Smooth muscle cell (in vitro differentiated cells): ENCODE results near the gene NAT9. TPM values are rescaled to one million over a fixed set of nuclear protein-coding genes. Genes with fewer than 3 reads are reported as not detected.

Experiments used
- DNase-seq: peaks from one replicate; lab custom pipeline; 2025; ENCODE audit not compliant: unreplicated experiment; lab: John Stamatoyannopoulos, UW
- H2AFZ ChIP-seq: fragments of 200-600 bp; sonication (generic); 2 replicates; pipeline ENCODE4 v1.6.0; 2016; ENCODE audit warnings: antibody characterized with exemption, low read depth, mild to moderate bottlenecking
- H3F3A ChIP-seq: fragments of 200-600 bp; sonication (generic); 2 replicates; pipeline ENCODE4 v1.6.0; 2017; ENCODE audit warnings: antibody characterized with exemption, low read depth
- H3K27ac ChIP-seq: fragments of 200-600 bp; sonication (generic); 2 replicates; pipeline ENCODE4 v1.5.1; 2016; ENCODE audit warnings: low read depth, mild to moderate bottlenecking
- H3K27me3 ChIP-seq: fragments of 200-600 bp; sonication (generic); 2 replicates; pipeline ENCODE4 v1.6.1; 2016; ENCODE audit warnings: low read depth, mild to moderate bottlenecking
- H3K36me3 ChIP-seq: fragments of 200-600 bp; sonication (generic); 2 replicates; pipeline ENCODE4 v1.5.1; 2016; ENCODE audit warnings: low read depth
- H3K4me1 ChIP-seq: fragments of 200-600 bp; sonication (generic); 2 replicates; pipeline ENCODE4 v1.5.1; 2016; ENCODE audit warnings: low read depth
- H3K4me2 ChIP-seq: fragments of 200-600 bp; sonication (generic); 2 replicates; pipeline ENCODE4 v1.6.0; 2016; ENCODE audit warnings: mild to moderate bottlenecking
- H3K4me3 ChIP-seq: fragments of 200-600 bp; sonication (generic); 2 replicates; pipeline ENCODE4 v1.5.1; 2016; ENCODE audit warnings: mild to moderate bottlenecking
- H3K79me2 ChIP-seq: fragments of 200-600 bp; sonication (generic); 2 replicates; pipeline ENCODE4 v1.6.0; 2016; ENCODE audit warnings: low read depth, mild to moderate bottlenecking
- H3K9ac ChIP-seq: fragments of 200-600 bp; sonication (generic); 2 replicates; pipeline ENCODE4 v1.6.0; 2016; ENCODE audit warnings: low read depth
- H3K9me3 ChIP-seq: fragments of 200-600 bp; sonication (generic); replicated peaks from 2 replicates; pipeline ENCODE4 v1.5.1; 2016; ENCODE audit warnings: low read depth
- H4K20me1 ChIP-seq: fragments of 200-600 bp; sonication (generic); 2 replicates; pipeline ENCODE4 v1.6.0; 2016; ENCODE audit warnings: low read depth
- WGBS: methylation state at CpG from one replicate; pipeline ENCODE4 v1.1.7; 2016; ENCODE audit warnings: low lambda C conversion rate; 5-methylcytosine and 5-hydroxymethylcytosine counted together
- polyA plus RNA-seq: library from polyadenylated mRNA; unstranded; fragments of >200 nt; fragmentation: Nextera tagmentation; extraction: Ambion mirVana; gene quantifications from 2 replicates; pipeline ENCODE4 v1.2.1, GENCODE V29; 2016
- total RNA-seq: library from RNA; depleted of rRNA; stranded (reverse); fragments of >200 nt; gene quantifications from 2 replicates; pipeline ENCODE4 v1.2.3, GENCODE V29; 2014
- TF ChIP-seq, protein P1 (sequence below): fragments of 200-600 bp; sonication (generic); IDR thresholded peaks from 2 replicates; pipeline ENCODE4 v1.5.1; 2017; ENCODE audit warnings: borderline replicate concordance, mild to moderate bottlenecking, antibody characterized with exemption; ENCODE audit not compliant: insufficient read depth, poor library complexity, severe bottlenecking

The NAT9 gene
- total and polyA plus RNA-seq, 2 experiments from 2014 or later, result 21.4 to 42.5 TPM

DNA sequence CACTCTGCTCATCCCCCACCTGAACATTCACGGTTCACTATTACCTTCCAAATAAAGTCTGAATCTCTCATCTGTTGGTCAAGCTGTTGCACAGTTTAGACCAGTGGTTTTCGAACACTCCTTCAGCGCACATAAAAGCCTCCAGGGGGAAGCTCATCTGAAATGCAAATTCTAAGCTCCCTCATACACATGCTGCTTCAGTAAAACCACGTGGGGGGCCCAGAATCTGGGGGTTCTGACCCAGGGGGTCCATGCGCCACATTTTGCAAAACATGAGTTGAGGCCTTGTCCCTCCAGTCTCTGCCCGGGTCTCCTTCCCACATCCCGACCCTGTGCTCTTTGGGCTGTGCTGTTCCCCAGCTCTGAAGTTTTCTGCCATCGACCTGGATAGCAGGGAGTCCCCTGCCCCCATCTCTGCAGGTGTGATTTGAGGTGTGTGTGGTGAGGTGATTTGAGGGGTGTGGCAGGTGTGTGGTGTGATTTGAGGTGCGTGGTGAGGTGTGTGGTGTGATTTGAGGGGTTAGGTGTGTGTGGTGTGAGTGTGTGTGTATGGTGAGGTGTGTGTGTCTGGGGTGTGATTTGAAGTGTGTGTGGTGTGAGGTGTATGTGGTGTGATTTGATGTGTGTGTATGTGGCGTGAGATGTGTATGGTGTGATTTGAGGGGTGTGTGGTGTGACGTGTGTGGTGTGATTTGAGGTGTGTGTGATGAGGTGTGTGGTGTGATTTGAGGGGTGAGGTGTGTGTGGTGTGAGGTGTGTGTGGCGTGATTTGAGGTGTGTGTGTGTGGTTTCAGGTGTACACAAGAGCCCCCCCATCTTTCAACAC, 43.9 kb downstream of the NAT9 start:
- no peak overlapping the region for H3K27ac ChIP-seq
- H3K79me2 ChIP-seq, result no peaks in the 10 kb centered on the region
- H4K20me1 ChIP-seq, result no peaks in the 10 kb centered on the region
- DNase-seq, result no peak
- no peak overlapping the region for H3K9ac ChIP-seq
- H2AFZ ChIP-seq, result no peak overlapping the region
- TF ChIP-seq, protein P1, sequence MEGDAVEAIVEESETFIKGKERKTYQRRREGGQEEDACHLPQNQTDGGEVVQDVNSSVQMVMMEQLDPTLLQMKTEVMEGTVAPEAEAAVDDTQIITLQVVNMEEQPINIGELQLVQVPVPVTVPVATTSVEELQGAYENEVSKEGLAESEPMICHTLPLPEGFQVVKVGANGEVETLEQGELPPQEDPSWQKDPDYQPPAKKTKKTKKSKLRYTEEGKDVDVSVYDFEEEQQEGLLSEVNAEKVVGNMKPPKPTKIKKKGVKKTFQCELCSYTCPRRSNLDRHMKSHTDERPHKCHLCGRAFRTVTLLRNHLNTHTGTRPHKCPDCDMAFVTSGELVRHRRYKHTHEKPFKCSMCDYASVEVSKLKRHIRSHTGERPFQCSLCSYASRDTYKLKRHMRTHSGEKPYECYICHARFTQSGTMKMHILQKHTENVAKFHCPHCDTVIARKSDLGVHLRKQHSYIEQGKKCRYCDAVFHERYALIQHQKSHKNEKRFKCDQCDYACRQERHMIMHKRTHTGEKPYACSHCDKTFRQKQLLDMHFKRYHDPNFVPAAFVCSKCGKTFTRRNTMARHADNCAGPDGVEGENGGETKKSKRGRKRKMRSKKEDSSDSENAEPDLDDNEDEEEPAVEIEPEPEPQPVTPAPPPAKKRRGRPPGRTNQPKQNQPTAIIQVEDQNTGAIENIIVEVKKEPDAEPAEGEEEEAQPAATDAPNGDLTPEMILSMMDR, result no peak
- H3K36me3 ChIP-seq, result no peaks in the 10 kb centered on the region
- H3K9me3 ChIP-seq, result no peaks in the 10 kb centered on the region
- H3K4me2 ChIP-seq, result no peak overlapping the region
- no peaks in the 10 kb centered on the region for H3F3A ChIP-seq
- 83% methylated on average over 11 of the region's 12 CpGs for WGBS
- peaks cover 38% of the 10 kb centered on the region for H3K27me3 ChIP-seq
- H3K4me1 ChIP-seq, result no peaks in the 10 kb centered on the region
- no peak overlapping the region for H3K4me3 ChIP-seq

DNA sequence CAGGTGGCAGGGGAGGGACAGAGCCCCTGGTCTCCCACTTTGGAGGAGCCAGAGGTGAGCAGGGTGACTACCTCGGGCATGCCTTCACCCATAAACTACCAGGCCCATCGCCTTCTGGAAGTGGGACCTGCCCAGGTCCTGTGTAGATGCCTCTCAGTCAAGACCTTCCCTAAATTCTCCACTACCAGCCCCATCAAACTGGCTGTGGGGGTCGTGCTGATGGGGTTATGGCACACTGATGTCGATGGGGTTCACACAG, 44.9 kb downstream of the NAT9 start:
- Histone ChIP-seq H3K4me1 (no peaks in the 10 kb centered on the region), H3K4me3 (no peak overlapping the region), H3K9me3 (no peaks in the 10 kb centered on the region), H3K27me3 (peaks cover 28% of the 10 kb centered on the region), H3K4me2 (no peak overlapping the region), H4K20me1 (no peaks in the 10 kb centered on the region), H3K9ac (no peak overlapping the region), H3K27ac (no peak overlapping the region), H3F3A (no peaks in the 10 kb centered on the region), H3K79me2 (no peaks in the 10 kb centered on the region), H3K36me3 (no peaks in the 10 kb centered on the region), H2AFZ (no peak overlapping the region)
- no peak for DNase-seq
- TF ChIP-seq, protein P1, result no peak
- 71% methylated on average over 4 of the region's 4 CpGs for WGBS

DNA sequence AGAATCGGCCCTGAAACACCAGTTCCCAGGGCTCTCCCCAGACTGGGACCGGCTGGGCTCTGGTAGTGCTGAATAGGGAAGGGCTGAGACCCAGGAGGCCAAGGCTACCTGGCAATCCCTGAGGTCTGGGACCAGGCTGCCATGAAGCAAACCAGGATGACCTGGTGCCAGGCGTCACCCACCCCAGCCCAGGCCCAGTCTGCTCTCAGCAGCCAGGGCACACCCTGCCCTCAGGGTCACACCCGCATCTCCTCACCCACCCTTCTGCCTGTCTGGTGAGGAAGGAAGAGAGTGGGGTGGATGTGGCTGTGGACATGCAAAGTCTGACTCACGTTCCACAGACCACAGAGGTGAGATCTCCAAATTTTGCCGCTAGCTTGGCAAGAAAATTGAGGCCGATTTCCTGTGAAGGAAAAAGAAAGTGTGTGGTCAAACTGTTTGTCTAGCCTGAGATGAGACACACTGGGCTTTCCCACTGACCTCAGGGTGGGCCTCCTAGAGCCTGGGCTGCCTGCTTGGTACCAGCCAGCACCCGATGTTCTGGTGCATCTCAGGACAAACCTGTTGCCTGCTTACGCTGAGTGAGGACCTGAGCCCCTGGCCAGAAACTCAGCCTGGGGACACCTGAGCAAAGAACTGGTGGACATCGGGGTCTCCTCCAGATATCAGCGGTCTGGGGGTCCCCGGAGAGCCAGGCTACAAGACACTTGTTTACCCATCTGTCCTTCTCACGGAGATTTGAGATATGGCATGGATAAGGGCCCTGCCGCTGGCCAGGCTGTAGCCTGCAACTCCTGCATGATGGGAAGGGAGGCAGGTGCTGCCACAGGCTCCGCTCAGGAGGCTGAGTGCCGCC, 45.4 kb downstream of the NAT9 start:
- Histone ChIP-seq H3K36me3 (no peaks in the 10 kb centered on the region), H3K27ac (no peak overlapping the region), H3K79me2 (no peaks in the 10 kb centered on the region), H2AFZ (no peak overlapping the region), H3K4me2 (no peak overlapping the region), H3K9ac (no peak overlapping the region), H3K9me3 (no peaks in the 10 kb centered on the region), H3K4me1 (no peaks in the 10 kb centered on the region), H3K27me3 (peaks cover 23% of the 10 kb centered on the region), H3K4me3 (no peak overlapping the region), H3F3A (no peaks in the 10 kb centered on the region), H4K20me1 (no peaks in the 10 kb centered on the region)
- 89% methylated on average over 16 of the region's 16 CpGs for WGBS
- DNase-seq, result no peak
- TF ChIP-seq, protein P1, result no peak
